Effector memory CD4-positive, alpha-beta T cell (primary cell): Measurements from ENCODE around the gene ELAC1.
"Not testable (repeated sequence)": the region's sequence is repeated elsewhere in the genome, so short reads cannot be mapped to it uniquely, and the experiment has no call there.

Source experiments
- DNase-seq, 3 donors: peaks; one replicate each; pipeline ENCODE4 v3.0.0-alpha.2; 2020
- H3K27ac ChIP-seq: 2 replicates; pipeline ENCODE4 v1.7.0; 2013; ENCODE audit warnings: mild to moderate bottlenecking, low read length, moderate library complexity; ENCODE audit not compliant: insufficient read depth, poor library complexity, severe bottlenecking
- H3K27me3 ChIP-seq: replicated peaks from 2 replicates; pipeline ENCODE4 v1.7.0; 2013; ENCODE audit warnings: mild to moderate bottlenecking, low read length; ENCODE audit not compliant: insufficient read depth, control insufficient read depth, poor library complexity, severe bottlenecking
- H3K36me3 ChIP-seq: 2 replicates; pipeline ENCODE4 v1.7.0; 2013; ENCODE audit warnings: mild to moderate bottlenecking, low read length, moderate library complexity; ENCODE audit not compliant: control insufficient read depth, insufficient read depth
- H3K4me1 ChIP-seq: 2 replicates; pipeline ENCODE4 v1.7.0; 2013; ENCODE audit warnings: low read length, mild to moderate bottlenecking; ENCODE audit not compliant: control insufficient read depth, insufficient read depth, poor library complexity, severe bottlenecking
- H3K4me3 ChIP-seq: 2 replicates; pipeline ENCODE4 v1.7.0; 2013; ENCODE audit warnings: low read length, low read depth, mild to moderate bottlenecking; ENCODE audit not compliant: insufficient read depth, poor library complexity, severe bottlenecking
- H3K9me3 ChIP-seq: 2 replicates; pipeline ENCODE4 v1.7.0; 2013; ENCODE audit warnings: mild to moderate bottlenecking, low read length, moderate library complexity; ENCODE audit not compliant: control insufficient read depth

The ELAC1 gene

GRCh38 chr18:50938912-50939311 is 28.9 kb upstream of the ELAC1 start:
- peaks cover 12% of the 10 kb centered on the region for H3K36me3 ChIP-seq
- no peaks in the 10 kb centered on the region for H3K4me1 ChIP-seq
- H3K9me3 ChIP-seq = no peaks in the 10 kb centered on the region
- no peaks in the 10 kb centered on the region for H3K27me3 ChIP-seq
- no peak overlapping the region for H3K4me3 ChIP-seq
- no peak overlapping the region for H3K27ac ChIP-seq
- no peak for DNase-seq

DNA sequence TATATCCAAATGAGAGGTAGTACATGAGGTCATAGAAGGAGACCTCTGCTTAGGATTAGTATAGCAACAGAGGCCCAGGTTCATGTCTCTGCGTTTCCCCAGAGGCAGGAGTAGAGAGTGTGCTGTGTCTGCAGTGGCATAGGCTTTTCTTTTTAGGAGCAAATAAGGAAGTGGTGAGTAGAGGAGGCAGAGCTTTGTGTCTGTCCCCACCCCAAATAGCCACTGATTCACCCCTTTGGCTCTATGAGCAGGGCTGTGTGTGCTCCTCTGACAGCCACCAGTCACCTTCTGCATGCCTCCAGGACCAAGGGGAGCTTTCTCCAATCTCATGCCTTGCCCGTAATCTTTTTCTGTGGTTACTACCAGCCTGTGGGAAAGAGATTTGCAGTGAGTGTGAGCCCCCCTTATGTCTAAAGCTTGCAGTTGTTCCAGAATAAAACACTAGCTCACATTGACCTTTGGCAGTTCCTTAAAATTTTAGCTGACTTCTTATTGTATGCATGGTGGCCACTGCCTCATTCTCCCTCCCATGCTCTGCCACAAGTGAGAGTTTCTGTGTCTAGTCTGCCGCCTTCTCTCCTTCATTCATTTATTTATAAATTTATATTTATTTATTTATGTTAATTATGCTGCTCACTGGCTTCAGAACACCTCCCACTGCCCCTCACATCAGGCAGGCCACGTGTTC is 23.5 kb upstream of the ELAC1 start:
- no peaks in the 10 kb centered on the region for H3K4me1 ChIP-seq
- no peak overlapping the region for H3K4me3 ChIP-seq
- no peak for DNase-seq
- peaks cover 16% of the 10 kb centered on the region for H3K36me3 ChIP-seq
- H3K27me3 ChIP-seq = no peaks in the 10 kb centered on the region
- H3K9me3 ChIP-seq = no peaks in the 10 kb centered on the region
- no peak overlapping the region for H3K27ac ChIP-seq

GRCh38 chr18:50945918-50946317 is 21.9 kb upstream of the ELAC1 start:
- not testable (repeated sequence) for H3K4me3 ChIP-seq, H3K27me3 ChIP-seq, H3K9me3 ChIP-seq, H3K4me1 ChIP-seq, H3K27ac ChIP-seq, DNase-seq
- H3K36me3 ChIP-seq = peaks cover 12% of the 10 kb centered on the region

- Histone ChIP-seq H3K27ac (no peak overlapping the region), H3K9me3 (no peaks in the 10 kb centered on the region), H3K36me3 (peaks cover 12% of the 10 kb centered on the region), H3K4me1 (no peaks in the 10 kb centered on the region), H3K27me3 (no peaks in the 10 kb centered on the region), H3K4me3 (no peak overlapping the region)
- DNase-seq = no peak
Observed at GRCh38 chr18:50947899-50948298, 19.9 kb upstream of the ELAC1 start.

- H3K4me3 ChIP-seq = no peak overlapping the region
- peaks cover 8% of the 10 kb centered on the region for H3K36me3 ChIP-seq
- no peak overlapping the region for H3K27ac ChIP-seq
- H3K4me1 ChIP-seq = no peaks in the 10 kb centered on the region
- H3K27me3 ChIP-seq = no peaks in the 10 kb centered on the region
- no peak for DNase-seq
- H3K9me3 ChIP-seq = no peaks in the 10 kb centered on the region
Observed at GRCh38 chr18:50949185-50949584, 18.7 kb upstream of the ELAC1 start.

GRCh38 chr18:50950626-50951025 is 17.2 kb upstream of the ELAC1 start:
- DNase-seq = no peak
- no peaks in the 10 kb centered on the region for H3K9me3 ChIP-seq
- H3K36me3 ChIP-seq = peaks cover 4% of the 10 kb centered on the region
- no peak overlapping the region for H3K4me3 ChIP-seq
- no peaks in the 10 kb centered on the region for H3K27me3 ChIP-seq
- no peaks in the 10 kb centered on the region for H3K4me1 ChIP-seq
- no peak overlapping the region for H3K27ac ChIP-seq

DNA sequence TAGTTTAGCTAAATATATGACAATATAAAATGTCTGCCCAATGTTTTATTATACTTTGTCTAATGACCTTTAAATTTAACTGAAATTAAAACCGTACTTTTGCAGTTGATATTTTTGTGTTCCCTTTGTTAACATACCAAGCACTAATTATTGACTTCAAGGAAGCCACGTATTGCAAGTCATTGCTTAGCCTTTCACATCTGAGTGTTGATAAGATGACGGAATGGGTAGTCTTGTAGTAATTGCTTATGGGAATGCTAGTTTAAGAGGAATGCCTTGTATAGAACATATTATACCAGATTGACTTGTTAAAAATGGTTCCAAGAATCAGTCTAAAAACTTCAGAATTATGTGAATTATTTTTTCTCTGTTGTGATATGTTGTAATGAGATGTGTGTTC is 14.0 kb upstream of the ELAC1 start:
- H3K36me3 ChIP-seq = no peaks in the 10 kb centered on the region
- H3K4me1 ChIP-seq = no peaks in the 10 kb centered on the region

DNA sequence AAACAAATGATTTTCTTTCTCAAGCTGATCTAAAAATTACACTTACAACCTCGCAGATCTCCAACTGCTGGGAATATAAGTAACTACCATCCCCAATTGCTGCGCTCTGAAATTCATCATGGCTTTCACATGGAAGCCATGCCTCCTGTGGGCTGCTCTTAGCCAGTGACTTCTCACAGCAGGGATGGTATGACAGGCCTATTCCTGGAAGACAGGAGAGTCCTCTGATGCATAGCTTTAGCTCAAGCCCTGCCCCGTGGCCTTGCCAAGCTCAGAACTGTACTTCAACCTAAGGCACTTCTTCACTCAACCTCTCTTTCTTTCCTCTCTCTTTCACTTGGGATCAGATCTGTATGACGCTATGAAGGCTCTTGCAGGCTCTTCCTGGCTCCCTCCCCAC is 12.6 kb upstream of the ELAC1 start:
- DNase-seq = no peak
- no peak overlapping the region for H3K27ac ChIP-seq
- no peaks in the 10 kb centered on the region for H3K4me1 ChIP-seq
- no peaks in the 10 kb centered on the region for H3K27me3 ChIP-seq
- no peak overlapping the region for H3K4me3 ChIP-seq
- H3K36me3 ChIP-seq = no peaks in the 10 kb centered on the region
- H3K9me3 ChIP-seq = no peaks in the 10 kb centered on the region

More for the DNA sequence above, 14.0 kb upstream of the ELAC1 start:
- no peak overlapping the region for H3K27ac ChIP-seq
- no peaks in the 10 kb centered on the region for H3K27me3 ChIP-seq
- H3K9me3 ChIP-seq = no peaks in the 10 kb centered on the region
- DNase-seq = no peak
- no peak overlapping the region for H3K4me3 ChIP-seq

GRCh38 chr18:50956116-50956515 is 11.7 kb upstream of the ELAC1 start:
- no peaks in the 10 kb centered on the region for H3K4me1 ChIP-seq
- H3K4me3 ChIP-seq = no peak overlapping the region
- H3K36me3 ChIP-seq = no peaks in the 10 kb centered on the region
- no peak for DNase-seq
- H3K27me3 ChIP-seq = no peaks in the 10 kb centered on the region
- no peaks in the 10 kb centered on the region for H3K9me3 ChIP-seq
- H3K27ac ChIP-seq = no peak overlapping the region

GRCh38 chr18:50961974-50962373 is 5.9 kb upstream of the ELAC1 start:
- no peak overlapping the region for H3K4me3 ChIP-seq
- no peaks in the 10 kb centered on the region for H3K4me1 ChIP-seq
- H3K27ac ChIP-seq = no peak overlapping the region
- peaks cover 8% of the 10 kb centered on the region for H3K9me3 ChIP-seq
- H3K36me3 ChIP-seq = no peaks in the 10 kb centered on the region
- no peaks in the 10 kb centered on the region for H3K27me3 ChIP-seq
- DNase-seq = no peak
